Ureter (tissue), 1 donor: ENCODE data around the gene GALR1. TPM values are rescaled to one million over a fixed set of nuclear protein-coding genes. Genes with fewer than 3 reads are reported as not detected.

ENCODE experiments used
- DNase-seq: peaks from one replicate; pipeline ENCODE4 v3.0.0-alpha.2; 2020; ENCODE audit warnings: low spot score
- total RNA-seq: library from RNA; stranded (reverse); gene quantifications from one replicate; pipeline ENCODE4 v1.2.4, GENCODE V29; 2023
- donor health status: DM: yes; HTN: yes; CAD: no.

GALR1 gene
- total RNA-seq, 1 donor from 2014 or later = not detected

DNA sequence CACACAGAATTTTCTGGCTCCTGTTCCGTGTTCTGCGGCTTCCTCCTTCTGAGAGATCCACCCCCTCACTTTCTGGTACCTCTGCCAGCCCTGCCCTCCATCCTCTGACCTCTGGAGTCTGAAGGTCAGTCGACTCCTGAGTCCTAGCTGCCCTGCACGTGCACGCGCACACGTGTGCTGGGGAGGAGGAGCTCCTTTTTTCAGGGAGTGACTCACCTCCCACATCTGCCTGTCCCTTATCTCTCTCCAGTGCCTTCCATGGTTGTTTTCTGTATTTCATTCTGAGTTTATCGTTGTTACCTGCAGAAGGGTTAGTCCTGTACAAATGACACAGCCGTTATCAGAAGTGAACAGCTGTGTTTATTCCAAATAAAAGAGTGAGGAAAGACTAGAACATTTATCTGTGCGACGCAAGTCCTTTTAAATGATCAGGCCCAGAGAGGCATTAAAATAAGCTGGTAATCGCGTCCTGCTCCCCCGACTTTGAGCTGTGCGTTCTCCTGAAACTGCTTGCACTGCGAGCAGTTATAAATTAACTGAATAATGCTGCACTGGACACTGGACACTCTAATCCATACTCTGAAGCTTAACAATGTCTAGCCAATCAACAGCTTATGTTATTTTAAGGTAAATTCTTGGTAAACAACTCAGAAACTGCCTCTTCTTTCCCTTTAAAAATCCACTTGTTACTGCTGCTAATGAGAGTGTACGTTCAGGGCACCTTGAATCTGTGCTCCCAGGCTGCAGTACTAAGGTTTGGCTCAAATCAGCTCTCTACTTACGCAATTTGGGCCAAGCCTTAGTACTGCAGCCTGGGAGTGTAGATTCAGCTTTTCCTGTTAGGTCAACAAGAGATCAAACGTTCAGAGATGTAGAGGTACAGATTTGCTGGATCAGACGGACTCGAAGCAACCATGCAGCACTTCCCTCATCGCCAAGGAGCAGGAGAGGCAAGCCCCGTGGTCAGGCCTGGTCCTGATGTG lies 72.5 kb downstream of the GALR1 start:
- DNase-seq = no peak

DNA sequence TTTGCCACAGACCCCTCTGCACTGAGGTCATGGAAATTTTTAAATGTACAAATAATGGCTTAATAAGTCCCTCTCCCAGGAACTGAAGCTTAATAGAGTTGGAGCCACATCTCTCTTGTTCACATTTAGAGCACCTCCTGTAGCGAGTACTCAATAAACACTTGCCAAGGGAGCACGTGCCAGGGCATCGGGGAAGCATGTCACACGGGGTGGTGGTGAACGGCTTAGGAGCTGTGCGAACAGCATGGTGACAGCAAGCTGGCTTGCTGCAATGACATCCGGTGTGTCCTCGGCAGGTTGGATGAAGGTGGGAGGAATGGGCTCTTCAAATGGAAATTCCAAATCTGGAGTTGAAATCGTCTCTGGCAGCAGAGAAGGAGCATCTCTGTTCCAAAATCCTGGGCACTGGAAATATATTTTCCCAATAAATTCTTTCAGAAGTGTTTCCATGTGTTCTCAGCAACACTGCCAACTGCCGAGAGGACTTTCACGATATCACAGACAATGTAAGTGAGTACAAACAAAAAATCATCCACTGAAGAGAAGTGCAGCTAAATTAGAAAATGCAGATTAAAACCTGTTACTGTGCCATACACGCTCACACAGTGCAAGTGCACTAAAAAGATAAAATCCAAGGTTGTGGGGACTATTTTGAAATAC lies 74.1 kb downstream of the GALR1 start:
- DNase-seq = no peak

Other genes with a start within 250 kb of the GALR1 start
- gene MBP, start 117.1 kb upstream of the GALR1 start, total RNA-seq = 78.7 TPM